GM12892 (cell line): Measurements from ENCODE around the gene GJA5.

Experiments
- POLR2A ChIP-seq: IDR thresholded peaks from 2 replicates; pipeline ENCODE4 v1.6.1; 2011; ENCODE audit warnings: low read depth, low read length, control low read depth
- POLR2AphosphoS5 ChIP-seq: IDR thresholded peaks from 2 replicates; pipeline ENCODE4 v1.6.1; 2011; ENCODE audit warnings: low read depth, low read length, control low read depth

DNA sequence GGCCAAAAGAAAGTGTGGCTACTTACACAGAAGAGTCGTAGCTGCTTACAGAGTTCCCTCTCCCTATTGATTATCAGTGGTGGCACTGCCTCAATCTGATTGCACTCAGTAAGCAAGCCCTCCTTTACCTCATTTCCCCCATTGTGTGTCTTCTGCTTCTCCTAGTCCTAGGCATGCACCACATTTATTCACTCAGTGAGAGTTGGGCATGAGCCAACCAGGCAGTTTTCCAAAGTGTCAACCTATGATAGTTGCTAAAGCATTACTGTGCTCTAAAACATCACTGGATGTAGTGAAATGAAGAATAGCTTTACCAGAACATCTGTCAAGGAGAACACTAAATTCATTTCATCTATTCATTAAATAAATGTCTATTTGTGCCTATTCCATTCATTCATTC, 19.3 kb downstream of the GJA5 start:
- TF ChIP-seq POLR2A (no peak), POLR2AphosphoS5 (no peak)
